Prostate gland (tissue), 2 donors: ENCODE data around the gene CEP44.

Experiments used
- POLR2A ChIP-seq: fragments of 450-650 bp; IDR thresholded peaks from one replicate; pipeline ENCODE4 v1.6.1; 2016; ENCODE audit warnings: antibody characterized with exemption, mild to moderate bottlenecking
- POLR2AphosphoS5 ChIP-seq: sonication (generic); formaldehyde crosslinking; IDR thresholded peaks from one replicate; pipeline ENCODE4 v1.6.1; 2017; ENCODE audit warnings: antibody characterized with exemption
- TF ChIP-seq, protein P1 (sequence below), 4 experiments: fragments of 200-600 bp in 2 of 4; fragments of 450-650 bp in 2 of 4; sonication (generic) in 2 of 4; IDR thresholded peaks; 1 replicate in 3 of 4; 2 replicates in 1 of 4; pipeline ENCODE4 v1.5.1; 2016 to 2019; ENCODE audit warnings: antibody characterized with exemption in 4 of 4, mild to moderate bottlenecking in 2 of 4, moderate library complexity in 2 of 4

- TF ChIP-seq POLR2A (no peak), POLR2AphosphoS5 (no peak)
- TF ChIP-seq, protein P1, sequence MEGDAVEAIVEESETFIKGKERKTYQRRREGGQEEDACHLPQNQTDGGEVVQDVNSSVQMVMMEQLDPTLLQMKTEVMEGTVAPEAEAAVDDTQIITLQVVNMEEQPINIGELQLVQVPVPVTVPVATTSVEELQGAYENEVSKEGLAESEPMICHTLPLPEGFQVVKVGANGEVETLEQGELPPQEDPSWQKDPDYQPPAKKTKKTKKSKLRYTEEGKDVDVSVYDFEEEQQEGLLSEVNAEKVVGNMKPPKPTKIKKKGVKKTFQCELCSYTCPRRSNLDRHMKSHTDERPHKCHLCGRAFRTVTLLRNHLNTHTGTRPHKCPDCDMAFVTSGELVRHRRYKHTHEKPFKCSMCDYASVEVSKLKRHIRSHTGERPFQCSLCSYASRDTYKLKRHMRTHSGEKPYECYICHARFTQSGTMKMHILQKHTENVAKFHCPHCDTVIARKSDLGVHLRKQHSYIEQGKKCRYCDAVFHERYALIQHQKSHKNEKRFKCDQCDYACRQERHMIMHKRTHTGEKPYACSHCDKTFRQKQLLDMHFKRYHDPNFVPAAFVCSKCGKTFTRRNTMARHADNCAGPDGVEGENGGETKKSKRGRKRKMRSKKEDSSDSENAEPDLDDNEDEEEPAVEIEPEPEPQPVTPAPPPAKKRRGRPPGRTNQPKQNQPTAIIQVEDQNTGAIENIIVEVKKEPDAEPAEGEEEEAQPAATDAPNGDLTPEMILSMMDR (IDR thresholded peaks at IDR 0.05): no peak
These were observed 31.1 kb downstream of the CEP44 start for GRCh38 chr4:174314770-174315169.
